Naive thymus-derived CD4-positive, alpha-beta T cell (primary cell): ENCODE results near the gene NUTM1. TPM values are rescaled to one million over a fixed set of nuclear protein-coding genes. Genes with fewer than 3 reads are reported as not detected.

Source experiments
- ATAC-seq: fragments of 150-1000 bp; cut with Tn5 transposase; 2 replicates; pipeline ENCODE4 v1.10.0; 2021; ENCODE audit warnings: mild to moderate bottlenecking, moderate library complexity
- CTCF ChIA-PET: fragments of 350-600 bp; sonication (Branson Sonifier 250); formaldehyde crosslinking; loops from one replicate; lab custom pipeline; 2021; ENCODE audit warnings: antibody characterized with exemption; lab: Charles Lee
- POLR2A ChIA-PET: fragments of 350-600 bp; sonication (Branson Sonifier 250); formaldehyde crosslinking; loops from one replicate; lab custom pipeline; 2021; ENCODE audit warnings: antibody characterized with exemption, inconsistent platforms; lab: Charles Lee
- DNase-seq, 9 donors: peaks; one replicate each; pipeline versions ENCODE4 v3.0.0 to v3.0.0-alpha.2; 2020 to 2022; ENCODE audit warnings: mixed read lengths in 1 of 9
- H3K27ac ChIP-seq: one replicate; pipeline ENCODE4 v1.7.0; 2013; ENCODE audit warnings: mild to moderate bottlenecking, low read depth, low read length, moderate library complexity
- H3K27me3 ChIP-seq, 2 donors: one replicate each; pipeline ENCODE4 v1.7.0; 2013; ENCODE audit warnings: low read length in 2 of 2, mild to moderate bottlenecking in 2 of 2, moderate library complexity in 2 of 2; ENCODE audit not compliant: control insufficient read depth in 2 of 2, insufficient read depth in 2 of 2
- H3K36me3 ChIP-seq, 3 experiments: 1 replicate in 2 of 3; 2 replicates in 1 of 3; pipeline ENCODE4 v1.7.0; 2013; ENCODE audit warnings: low read length in 3 of 3, mild to moderate bottlenecking in 3 of 3, moderate library complexity in 1 of 3; ENCODE audit not compliant: insufficient read depth in 3 of 3, control insufficient read depth in 2 of 3
- H3K4me1 ChIP-seq, 2 donors: one replicate each; pipeline ENCODE4 v1.7.0; 2013; ENCODE audit warnings: low read length in 2 of 2, mild to moderate bottlenecking in 2 of 2, moderate library complexity in 1 of 2; ENCODE audit not compliant: control insufficient read depth in 2 of 2, insufficient read depth in 2 of 2
- H3K4me3 ChIP-seq: 2 replicates; pipeline ENCODE4 v1.7.0; 2013; ENCODE audit warnings: mild to moderate bottlenecking, low read length
- H3K9me3 ChIP-seq, 3 experiments: 1 replicate in 2 of 3; 2 replicates in 1 of 3; pipeline ENCODE4 v1.7.0; 2013; ENCODE audit warnings: low read length in 3 of 3; ENCODE audit not compliant: control insufficient read depth in 2 of 3
- H3K27ac Mint-ChIP-seq, 9 donors: one replicate each; pipeline ENCODE4 v1.8.0; 2020 to 2022; ENCODE audit warnings: mixed read lengths in 9 of 9, mild to moderate bottlenecking in 8 of 9, moderate library complexity in 5 of 9, inconsistent platforms in 2 of 9
- H3K27me3 Mint-ChIP-seq, 5 donors: one replicate each; pipeline ENCODE4 v1.8.0; 2021 to 2022; ENCODE audit warnings: mixed read lengths in 5 of 5, mild to moderate bottlenecking in 1 of 5
- H3K36me3 Mint-ChIP-seq, 5 donors: one replicate each; pipeline ENCODE4 v1.8.0; 2020 to 2022; ENCODE audit warnings: mixed read lengths in 5 of 5, mild to moderate bottlenecking in 3 of 5, inconsistent platforms in 1 of 5
- H3K4me1 Mint-ChIP-seq, 7 donors: one replicate each; pipeline ENCODE4 v1.8.0; 2020 to 2022; ENCODE audit warnings: mixed read lengths in 7 of 7, mild to moderate bottlenecking in 3 of 7, inconsistent platforms in 1 of 7
- H3K4me3 Mint-ChIP-seq, 10 donors: one replicate each; pipeline ENCODE4 v1.8.0; 2020 to 2022; ENCODE audit warnings: mild to moderate bottlenecking in 10 of 10, mixed read lengths in 10 of 10, moderate library complexity in 6 of 10, inconsistent platforms in 2 of 10
- H3K9me3 Mint-ChIP-seq, 11 donors: one replicate each; pipeline ENCODE4 v1.8.0; 2020 to 2022; ENCODE audit warnings: mixed read lengths in 11 of 11, mild to moderate bottlenecking in 4 of 11, inconsistent platforms in 1 of 11, moderate library complexity in 1 of 11
- intact Hi-C, 2 donors: fragments of 100-400 bp; cut with micrococcal nuclease; formaldehyde crosslinking; loops; one replicate each; pipeline ENCODE4 v1.15.1; 2023
- polyA plus RNA-seq, 2 donors: library from polyadenylated mRNA; unstranded; fragments of 300-500 nt; fragmentation: Illumina TruSeq; gene quantifications; one replicate each; pipeline ENCODE4 v1.2.3, GENCODE V29; 2021
- total RNA-seq, 6 experiments: library from RNA in 5 of 6; stranded (reverse) in 5 of 6; gene quantifications; 1 replicate in 5 of 6; 2 replicates in 1 of 6; pipeline ENCODE4 v1.2.3 and lab custom pipeline; 2021 to 2026

The NUTM1 gene
- total RNA-seq (not detected), polyA plus RNA-seq (not detected), total RNA-seq (lab: John Stamatoyannopoulos, UW) (not detected)

GRCh38 chr15:34342737-34343575 lies at the start of gene NUTM1, which contains the start of gene NOP10:
Gene NUTM1 (plus strand): TSS chr15:34343315. CDS start chr15:34343697, 382 bp downstream.
Gene NOP10 (minus strand): TSS chr15:34343136. CDS start chr15:34343073, 63 bp downstream.
- Mint-ChIP-seq H3K27ac (peak within 1 kb of the TSS in 8 of 9 donors; percentile 41 to 96 (median 82)), H3K4me3 (no peak within 1 kb of the TSS)
- intact Hi-C loops, result loop anchor here (1.0 to 10.0 kb wide), 8 partner anchors 24 to 245 kb away; partner anchors contain the start of genes LPCAT4 (in 2 of the 2), GOLGA8A (in 1 of the 2), GOLGA8B (in 1 of the 2) and KATNBL1 (in 1 of the 2)

GRCh38 chr15:34297059-34297458 lies 46.1 kb upstream of the NUTM1 start:
- Histone ChIP-seq H3K4me3 (no peak overlapping the region), H3K9me3 (no peaks in the 10 kb centered on the region), H3K4me1 (peaks cover 0 to 8% of the 10 kb centered on the region in 2 donors), H3K27me3 (no peaks in the 10 kb centered on the region), H3K36me3 (peaks cover 0 to 6% (median 0%) of the 10 kb centered on the region in 3 experiments), H3K27ac (no peak overlapping the region)
- no peaks in the 10 kb centered on the region for H3K9me3 Mint-ChIP-seq
- CTCF ChIA-PET, result no interaction called here
- peak overlapping the region in 2 of 9 donors; percentile 12 to 39 for H3K27ac Mint-ChIP-seq
- H3K4me3 Mint-ChIP-seq, result peak overlapping the region in 2 of 10 donors; percentile 2
- H3K36me3 Mint-ChIP-seq, result peaks cover 0 to 36% (median 22%) of the 10 kb centered on the region in 5 donors
- H3K4me1 Mint-ChIP-seq, result peaks cover 4 to 79% (median 60%) of the 10 kb centered on the region in 7 donors
- no peak for DNase-seq
- no peaks in the 10 kb centered on the region for H3K27me3 Mint-ChIP-seq
- no peak for ATAC-seq
- intact Hi-C loops, result no loop called here
- POLR2A ChIA-PET, result no interaction called here

More at GRCh38 chr15:34342737-34343575, at the start of gene NUTM1, which contains the start of gene NOP10:
- H3K36me3 Mint-ChIP-seq, result peaks cover 4 to 14% (median 11%) of the 10 kb centered on the region in 5 donors
- Histone ChIP-seq H3K27me3 (no peaks in the 10 kb centered on the region), H3K4me1 (peaks cover 9 to 13% of the 10 kb centered on the region in 2 donors), H3K4me3 (peak within 1 kb of the TSS; percentile 98), H3K27ac (peak within 1 kb of the TSS; percentile 91), H3K9me3 (no peaks in the 10 kb centered on the region), H3K36me3 (peaks cover 0 to 15% (median 0%) of the 10 kb centered on the region in 3 experiments)
- CTCF ChIA-PET, result interaction anchor here (0.6 to 2.2 kb wide), 12 partner anchors 10 to 245 kb away, joined by 3 to 26 read pairs (median 5); partner anchors contain the start of gene LPCAT4
- H3K9me3 Mint-ChIP-seq, result no peaks in the 10 kb centered on the region
- DNase-seq (peak; percentile 86 to 96 (median 90)), ATAC-seq (peak; percentile 95)
- H3K4me1 Mint-ChIP-seq, result peaks cover 19 to 29% (median 24%) of the 10 kb centered on the region in 7 donors
- H3K27me3 Mint-ChIP-seq, result no peaks in the 10 kb centered on the region
- POLR2A ChIA-PET, result interaction anchor here (0.6 to 3.2 kb wide), 14 partner anchors 9 to 245 kb away, joined by 3 to 24 read pairs (median 4); partner anchors contain the start of genes EMC4, GOLGA8B and LPCAT4

GRCh38 chr15:34301058-34301457 lies 42.1 kb upstream of the NUTM1 start:
- POLR2A ChIA-PET, result interaction anchor here (2.8 kb wide), 1 partner anchor 37 kb away, joined by 19 read pairs; the partner anchor contains the start of gene SLC12A6
- no peak overlapping the region for H3K27ac ChIP-seq
- H3K27me3 ChIP-seq, result no peaks in the 10 kb centered on the region
- peaks cover 0 to 11% of the 10 kb centered on the region in 2 donors for H3K4me1 ChIP-seq
- no peaks in the 10 kb centered on the region for H3K36me3 ChIP-seq
- intact Hi-C loops, result no loop called here
- Mint-ChIP-seq H3K27ac (peak overlapping the region in 1 of 9 donors; percentile 46), H3K36me3 (peaks cover 4 to 52% (median 23%) of the 10 kb centered on the region in 5 donors), H3K9me3 (peaks cover 0 to 2% (median 0%) of the 10 kb centered on the region in 11 donors), H3K4me1 (peaks cover 5 to 100% (median 78%) of the 10 kb centered on the region in 7 donors), H3K4me3 (no peak overlapping the region), H3K27me3 (no peaks in the 10 kb centered on the region)
- ATAC-seq, result no peak
- no peak for DNase-seq
- no peaks in the 10 kb centered on the region for H3K9me3 ChIP-seq
- no peak overlapping the region for H3K4me3 ChIP-seq
- CTCF ChIA-PET, result no interaction called here

GRCh38 chr15:34304613-34305012 lies 38.5 kb upstream of the NUTM1 start:
- Mint-ChIP-seq H3K4me3 (peak overlapping the region in 2 of 10 donors; percentile 16 to 20), H3K36me3 (peaks cover 8 to 55% (median 24%) of the 10 kb centered on the region in 5 donors), H3K4me1 (peaks cover 15 to 97% (median 79%) of the 10 kb centered on the region in 7 donors), H3K27me3 (no peaks in the 10 kb centered on the region), H3K9me3 (peaks cover 0 to 2% (median 0%) of the 10 kb centered on the region in 11 donors), H3K27ac (peak overlapping the region in 2 of 9 donors; percentile 29 to 55)
- peaks cover 0 to 7% of the 10 kb centered on the region in 2 donors for H3K4me1 ChIP-seq
- ATAC-seq, result no peak
- ChIA-PET CTCF (no interaction called here), POLR2A (no interaction called here)
- H3K27ac ChIP-seq, result no peak overlapping the region
- H3K9me3 ChIP-seq, result no peaks in the 10 kb centered on the region
- no peak overlapping the region for H3K4me3 ChIP-seq
- DNase-seq, result no peak
- intact Hi-C loops, result no loop called here
- no peaks in the 10 kb centered on the region for H3K27me3 ChIP-seq
- no peaks in the 10 kb centered on the region for H3K36me3 ChIP-seq

- ATAC-seq, result no peak
- no peaks in the 10 kb centered on the region for H3K9me3 ChIP-seq
- H3K36me3 Mint-ChIP-seq, result peaks cover 14 to 52% (median 31%) of the 10 kb centered on the region in 5 donors
- H3K4me1 Mint-ChIP-seq, result peaks cover 34 to 89% (median 75%) of the 10 kb centered on the region in 7 donors
- no peak for DNase-seq
- no peak overlapping the region for H3K4me3 ChIP-seq
- no peaks in the 10 kb centered on the region for H3K9me3 Mint-ChIP-seq
- no peaks in the 10 kb centered on the region for H3K27me3 Mint-ChIP-seq
- peaks cover 0 to 16% of the 10 kb centered on the region in 2 donors for H3K4me1 ChIP-seq
- H3K4me3 Mint-ChIP-seq, result peak overlapping the region in 2 of 10 donors; percentile 4 to 21
- no peaks in the 10 kb centered on the region for H3K27me3 ChIP-seq
- intact Hi-C loops, result no loop called here
- H3K36me3 ChIP-seq, result peaks cover 0 to 5% (median 0%) of the 10 kb centered on the region in 3 experiments
- ChIA-PET CTCF (interaction anchor here (2.3 kb wide), 1 partner anchor 70 kb away, joined by 6 read pairs; no protein-coding TSS in a partner anchor), POLR2A (interaction anchor here (0.6 to 1.2 kb wide), 2 partner anchors 14 to 26 kb away, joined by 3 read pairs; partner anchors contain the start of gene SLC12A6)
- peak overlapping the region in 2 of 9 donors; percentile 21 to 46 for H3K27ac Mint-ChIP-seq
- no peak overlapping the region for H3K27ac ChIP-seq
Observed at GRCh38 chr15:34311563-34311962, 31.6 kb upstream of the NUTM1 start.
